IMR-90 (cell line): ENCODE measurements around the gene GRK5. TPM values are rescaled to one million over a fixed set of nuclear protein-coding genes. Genes with fewer than 3 reads are reported as not detected.

Experiments
- ATAC-seq: fragments of 200-7000 bp; cut with Tn5 transposase; 2 replicates; pipeline ENCODE4 v1.9.1; 2020; ENCODE audit warnings: low read depth, mild to moderate bottlenecking, moderate library complexity
- BruUV-seq: library from RNA; stranded (reverse); fragments of 400-500 nt; replicated peaks from 2 replicates; lab custom pipeline; 2021; lab: Mats Ljungman, UMichigan
- CTCF ChIA-PET: fragments of 300-600 bp; formaldehyde crosslinking; extraction: SDS; loops from one replicate; lab custom pipeline; 2021; ENCODE audit warnings: antibody characterized with exemption; lab: Yijun Ruan, JAX
- POLR2A ChIA-PET: fragments of 300-600 bp; sonication (Branson Sonifier 250); formaldehyde crosslinking; loops from one replicate; lab custom pipeline; 2022; ENCODE audit warnings: antibody characterized with exemption; ENCODE audit not compliant: unreplicated experiment; lab: Charles Lee
- DNase-seq: peaks from one replicate; pipeline ENCODE4 v3.0.0; 2013
- H2AFZ ChIP-seq: replicated peaks from 2 replicates; pipeline ENCODE3; 2013; ENCODE audit warnings: low read length, mild to moderate bottlenecking; ENCODE audit not compliant: poor library complexity
- H2AK5ac ChIP-seq: 2 replicates; pipeline ENCODE4 v1.6.1; 2013; ENCODE audit warnings: low read depth, low read length, inconsistent platforms
- H2AK9ac ChIP-seq: replicated peaks from 2 replicates; pipeline ENCODE3; 2013; ENCODE audit warnings: mild to moderate bottlenecking, low read depth, low read length, moderate library complexity; ENCODE audit not compliant: poor library complexity
- H2BK120ac ChIP-seq: 2 replicates; pipeline ENCODE4 v1.6.1; 2013; ENCODE audit warnings: low read depth, low read length, inconsistent platforms
- H2BK15ac ChIP-seq: 3 replicates; pipeline ENCODE4 v1.6.1; 2013; ENCODE audit warnings: low read depth, low read length, inconsistent platforms
- H2BK20ac ChIP-seq: 2 replicates; pipeline ENCODE4 v1.6.1; 2013; ENCODE audit warnings: low read depth, mild to moderate bottlenecking, inconsistent platforms, low read length, moderate library complexity
- H2BK5ac ChIP-seq: 2 replicates; pipeline ENCODE4 v1.6.1; 2013; ENCODE audit warnings: mild to moderate bottlenecking, low read depth, low read length, inconsistent platforms; ENCODE audit not compliant: poor library complexity, severe bottlenecking
- H3K14ac ChIP-seq: replicated peaks from 2 replicates; pipeline ENCODE4 v1.6.1; 2013; ENCODE audit warnings: low read depth, low read length, inconsistent platforms
- H3K18ac ChIP-seq: 2 replicates; pipeline ENCODE4 v1.6.1; 2013; ENCODE audit warnings: low read depth, low read length, control low read depth
- H3K23ac ChIP-seq: 2 replicates; pipeline ENCODE4 v1.6.1; 2013; ENCODE audit warnings: low read depth, low read length, inconsistent platforms
- H3K27ac ChIP-seq: 2 replicates; pipeline ENCODE4 v1.5.1; 2013; ENCODE audit warnings: mild to moderate bottlenecking, control low read depth, low read length; ENCODE audit not compliant: insufficient read depth
- H3K27me3 ChIP-seq: 2 replicates; pipeline ENCODE4 v1.6.1; 2013; ENCODE audit warnings: low read length; ENCODE audit not compliant: control insufficient read depth, insufficient read depth
- H3K36me3 ChIP-seq: 2 replicates; pipeline ENCODE4 v1.6.1; 2013; ENCODE audit warnings: low read length, mixed read lengths; ENCODE audit not compliant: control insufficient read depth, insufficient read depth
- H3K4ac ChIP-seq: 2 replicates; pipeline ENCODE4 v1.6.1; 2013; ENCODE audit warnings: low read depth, low read length, inconsistent platforms
- H3K4me1 ChIP-seq: 2 replicates; pipeline ENCODE4 v1.6.1; 2013; ENCODE audit warnings: low read length, mixed read lengths; ENCODE audit not compliant: control insufficient read depth, insufficient read depth
- H3K4me2 ChIP-seq: 2 replicates; pipeline ENCODE4 v1.6.1; 2013; ENCODE audit warnings: low read depth, mild to moderate bottlenecking, control low read depth, low read length, moderate library complexity
- H3K4me3 ChIP-seq: 2 replicates; pipeline ENCODE4 v1.5.1; 2013; ENCODE audit warnings: low read depth, mild to moderate bottlenecking, control low read depth, low read length, moderate library complexity; ENCODE audit not compliant: insufficient read depth
- H3K56ac ChIP-seq: 2 replicates; pipeline ENCODE4 v1.6.1; 2013; ENCODE audit warnings: low read length, inconsistent platforms; ENCODE audit not compliant: insufficient read depth; ENCODE audit errors: extremely low read depth
- H3K79me1 ChIP-seq, 2 experiments: 2 replicates each; pipeline ENCODE4 v1.6.1; 2013; ENCODE audit warnings: low read length in 2 of 2, inconsistent platforms in 1 of 2, low read depth in 1 of 2
- H3K9ac ChIP-seq: 2 replicates; pipeline ENCODE4 v1.6.1; 2013; ENCODE audit warnings: low read depth, low read length, control low read depth
- H3K9me1 ChIP-seq: 2 replicates; pipeline ENCODE4 v1.6.1; 2013; ENCODE audit warnings: low read length, inconsistent platforms; ENCODE audit not compliant: insufficient read depth
- H3K9me3 ChIP-seq: 2 replicates; pipeline ENCODE4 v1.6.1; 2013; ENCODE audit warnings: low read length; ENCODE audit not compliant: control insufficient read depth, insufficient read depth
- H4K20me1 ChIP-seq: 2 replicates; pipeline ENCODE4 v1.6.1; 2013; ENCODE audit warnings: low read length, inconsistent platforms; ENCODE audit not compliant: insufficient read depth
- H4K5ac ChIP-seq: 2 replicates; pipeline ENCODE4 v1.6.1; 2013; ENCODE audit warnings: mild to moderate bottlenecking, low read depth, low read length, control low read depth
- H4K8ac ChIP-seq, 2 experiments: 2 replicates each; pipeline ENCODE4 v1.6.1; 2013; ENCODE audit warnings: low read depth in 2 of 2, low read length in 2 of 2, control low read depth in 1 of 2, inconsistent platforms in 1 of 2
- H4K91ac ChIP-seq: 2 replicates; pipeline ENCODE4 v1.6.1; 2013; ENCODE audit warnings: low read depth, low read length, inconsistent platforms; ENCODE audit not compliant: insufficient read depth
- BHLHE40 ChIP-seq: fragments of 150-350 bp; IDR thresholded peaks from 2 replicates; pipeline ENCODE4 v1.6.1; 2016; ENCODE audit warnings: mild to moderate bottlenecking, low read depth, low read length
- CEBPB ChIP-seq: IDR thresholded peaks from 2 replicates; pipeline ENCODE4 v1.6.1; 2012; ENCODE audit warnings: low read depth, low read length, improper control_type of control experiment
- CHD1 ChIP-seq: IDR thresholded peaks from 2 replicates; pipeline ENCODE4 v1.6.1; 2012; ENCODE audit warnings: low read depth, low read length, improper control_type of control experiment
- ELK1 ChIP-seq: fragments of 150-350 bp; IDR thresholded peaks from 2 replicates; pipeline ENCODE4 v1.6.1; 2016; ENCODE audit warnings: low read depth, mild to moderate bottlenecking, low read length, moderate library complexity, borderline replicate concordance
- MAZ ChIP-seq: IDR thresholded peaks from 2 replicates; pipeline ENCODE4 v1.6.1; 2012; ENCODE audit warnings: low read depth, mild to moderate bottlenecking, low read length, improper control_type of control experiment, moderate library complexity, borderline replicate concordance
- MXI1 ChIP-seq: IDR thresholded peaks from 2 replicates; pipeline ENCODE4 v1.6.1; 2012; ENCODE audit warnings: low read depth, mild to moderate bottlenecking, low read length, moderate library complexity, borderline replicate concordance
- POLR2A ChIP-seq: IDR thresholded peaks from 2 replicates; pipeline ENCODE4 v1.6.1; 2012; ENCODE audit warnings: mild to moderate bottlenecking, low read depth, low read length
- RAD21 ChIP-seq: IDR thresholded peaks from 2 replicates; pipeline ENCODE4 v1.6.1; 2012; ENCODE audit warnings: low read length, improper control_type of control experiment
- RFX5 ChIP-seq: IDR thresholded peaks from 2 replicates; pipeline ENCODE4 v1.8.0; 2012; ENCODE audit warnings: low read depth, mild to moderate bottlenecking, low read length, moderate library complexity
- SMC3 ChIP-seq: fragments of 150-350 bp; IDR thresholded peaks from 2 replicates; pipeline ENCODE4 v1.6.1; 2016; ENCODE audit warnings: low read depth, mild to moderate bottlenecking, antibody characterized with exemption, low read length, moderate library complexity
- WGBS, 2 experiments: methylation state at CpG; one replicate each; pipeline versions ENCODE4 v1.1.5 to v1.1.7; 2013; ENCODE audit warnings: missing lambda C conversion rate in 2 of 2; ENCODE audit not compliant: insufficient read length in 1 of 2; ENCODE audit errors: extremely low coverage in 2 of 2; 5-methylcytosine and 5-hydroxymethylcytosine counted together
- dilution Hi-C: fragments of 300-500 bp; cut with HindIII; formaldehyde crosslinking; loops from one replicate; pipeline ENCODE4 v1.14.3; 2018; ENCODE audit warnings: low sequenced_read_pairs; ENCODE audit not compliant: unreplicated experiment
- in situ Hi-C: fragments of 300-500 bp; cut with MboI; formaldehyde crosslinking; loops from 3 replicates; pipeline ENCODE4 v1.14.3; 2019; ENCODE audit warnings: low sequenced_read_pairs, inconsistent platforms, mixed read lengths
- intact Hi-C: fragments of 100-400 bp; cut with micrococcal nuclease; formaldehyde crosslinking; loops from 2 replicates; pipeline ENCODE4 v1.10.0; 2022
- polyA plus RNA-seq, 3 experiments: library from polyadenylated mRNA; depleted of rRNA; stranded (reverse); fragments of >200 nt; gene quantifications; 2 replicates each; pipeline ENCODE4 v1.2.3, GENCODE V29; 2012; ENCODE audit warnings: low replicate concordance in 1 of 3
- total RNA-seq: library from RNA; depleted of rRNA; stranded (reverse); fragments of >200 nt; gene quantifications from 2 replicates; pipeline ENCODE4 v1.2.3, GENCODE V29; 2012

Gene GRK5
- total and polyA plus RNA-seq, 2 of the 4 experiments (the other 2 are of a cell fraction): 12.9 to 16.3 TPM

GRCh38 chr10:119159332-119159731 lies 48.0 kb upstream of the GRK5 start:
- no TSS peak for BruUV-seq
- DNase-seq (no peak), ATAC-seq (no peak)
- POLR2A ChIA-PET: no interaction called here
- Histone ChIP-seq H2AK9ac (no peak overlapping the region), H3K9me1 (no peaks in the 10 kb centered on the region), H2AFZ (no peak overlapping the region), H3K56ac (no peak overlapping the region), H3K9me3 (no peaks in the 10 kb centered on the region), H4K20me1 (no peaks in the 10 kb centered on the region), H2BK20ac (no peak overlapping the region), H2BK5ac (no peak overlapping the region), H4K91ac (no peak overlapping the region), H3K4ac (no peak overlapping the region), H3K27me3 (no peaks in the 10 kb centered on the region), H3K14ac (no peak overlapping the region), H3K27ac (no peak overlapping the region), H3K9ac (no peak overlapping the region), H2AK5ac (no peak overlapping the region), H3K36me3 (peaks cover 16% of the 10 kb centered on the region), H3K4me2 (no peak overlapping the region), H4K8ac (no peak overlapping the region), H3K23ac (no peak overlapping the region), H3K79me1 (0 out of 4 replicates have a peak, but pooled peaks cover 0 to under 1% of the 10 kb centered on the region in 2 experiments), H2BK15ac (no peak overlapping the region), H3K4me1 (0 out of 2 replicates have a peak, but pooled peaks cover 2% of the 10 kb centered on the region), H3K4me3 (no peak overlapping the region), H4K5ac (no peak overlapping the region), H3K18ac (no peak overlapping the region), H2BK120ac (no peak overlapping the region)
- in situ Hi-C loops (no loop called here), intact Hi-C loops (no loop called here), dilution Hi-C loops (no loop called here)
- CTCF ChIA-PET: no interaction called here
- no CpG with 5 or more reads among the region's 8 CpGs for WGBS, 2 experiments
- TF ChIP-seq SMC3 (no peak), BHLHE40 (no peak), RAD21 (no peak), ELK1 (no peak), CEBPB (no peak), POLR2A (no peak), RFX5 (no peak), MAZ (no peak), MXI1 (no peak), CHD1 (no peak)
